ENCODE results near the gene SMYD4. TPM values are rescaled to one million over a fixed set of nuclear protein-coding genes. Genes with fewer than 3 reads are reported as not detected.
"Not testable (repeated sequence)": the region's sequence is repeated elsewhere in the genome, so short reads cannot be mapped to it uniquely, and the experiment has no call there.

The SMYD4 gene
- polyA plus RNA-seq, 1 donor, result 7.9 TPM

DNA sequence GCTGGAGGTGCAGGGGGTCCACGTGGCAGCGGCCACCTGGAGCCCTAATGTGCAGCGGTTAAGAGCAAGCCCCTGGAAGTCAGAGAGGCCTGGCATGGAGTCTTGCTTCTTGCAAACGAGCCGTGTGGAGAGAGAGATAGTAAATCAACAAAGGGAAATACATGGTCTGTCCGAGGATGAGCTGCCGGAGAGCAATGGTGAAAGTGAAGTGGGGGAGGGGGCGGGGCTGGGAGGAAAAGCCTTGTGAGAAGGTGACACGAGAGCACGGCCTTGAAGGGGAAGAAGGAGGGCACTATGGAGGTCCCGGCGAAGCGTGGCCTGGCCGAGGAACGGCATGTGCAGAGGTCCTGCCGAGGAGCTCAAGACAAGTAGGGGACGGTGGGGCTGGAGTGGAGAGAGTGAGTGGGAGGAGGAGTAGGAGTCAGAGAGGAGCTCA is 73.9 kb downstream of the SMYD4 start:
- DNase-seq (ENCODE audit: low read depth), result no peak

GRCh38 chr17:1755252-1755826 is 74.4 kb downstream of the SMYD4 start:
- DNase-seq (ENCODE audit: low read depth), result no peak

- no peak for DNase-seq (ENCODE audit: low read depth)
Measured at GRCh38 chr17:1754430-1755112, 75.1 kb downstream of the SMYD4 start.

DNA sequence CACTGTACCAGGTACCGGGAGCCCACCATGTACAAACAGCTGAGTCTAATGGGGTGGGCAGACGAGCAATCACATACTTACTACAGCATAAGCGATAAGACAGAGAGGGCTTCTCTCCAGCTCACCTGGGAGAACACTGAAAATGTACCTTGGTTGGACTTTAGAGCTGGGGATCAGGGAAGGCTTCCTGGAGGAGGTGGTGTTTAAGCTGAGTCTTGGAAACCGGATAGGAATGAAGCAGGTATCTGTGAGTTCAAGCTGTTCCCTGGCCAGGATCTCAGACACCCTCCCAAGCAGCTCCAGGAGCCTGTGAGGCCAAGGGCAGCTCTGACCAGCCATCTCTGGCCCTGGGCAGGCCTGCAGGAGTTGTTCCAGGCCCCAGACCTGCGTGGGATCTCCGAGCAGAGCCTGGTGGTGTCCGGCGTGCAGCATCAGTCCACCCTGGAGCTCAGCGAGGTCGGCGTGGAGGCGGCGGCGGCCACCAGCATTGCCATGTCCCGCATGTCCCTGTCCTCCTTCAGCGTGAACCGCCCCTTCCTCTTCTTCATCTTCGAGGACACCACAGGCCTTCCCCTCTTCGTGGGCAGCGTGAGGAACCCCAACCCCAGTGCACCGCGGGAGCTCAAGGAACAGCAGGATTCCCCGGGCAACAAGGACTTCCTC is 75.8 kb downstream of the SMYD4 start:
- no peak for DNase-seq (ENCODE audit: low read depth)

GRCh38 chr17:1752425-1753262 is 77.1 kb downstream of the SMYD4 start:
- DNase-seq (ENCODE audit: low read depth), result no peak

DNA sequence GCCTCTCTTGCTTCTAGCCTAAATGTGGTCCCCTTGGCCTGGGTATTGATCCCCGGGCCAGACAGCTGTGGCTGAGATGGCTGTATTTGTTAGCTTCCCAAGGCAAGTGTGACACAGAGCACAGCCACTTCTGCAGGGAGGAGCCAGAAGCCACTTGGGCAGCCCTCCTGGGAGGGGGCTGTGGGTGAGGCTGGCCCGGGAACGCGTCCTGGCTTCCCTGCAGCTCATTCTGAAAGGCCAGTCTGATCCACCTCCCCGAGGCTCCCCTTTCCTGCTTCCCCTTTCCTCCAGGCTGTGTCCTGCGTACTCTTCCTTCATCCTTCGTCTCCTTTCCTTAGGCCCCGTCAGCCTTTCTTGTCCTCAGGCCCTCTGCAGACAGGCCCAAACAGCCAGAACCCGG is 79.1 kb downstream of the SMYD4 start:
- no peak for DNase-seq (ENCODE audit: low read depth)

DNA sequence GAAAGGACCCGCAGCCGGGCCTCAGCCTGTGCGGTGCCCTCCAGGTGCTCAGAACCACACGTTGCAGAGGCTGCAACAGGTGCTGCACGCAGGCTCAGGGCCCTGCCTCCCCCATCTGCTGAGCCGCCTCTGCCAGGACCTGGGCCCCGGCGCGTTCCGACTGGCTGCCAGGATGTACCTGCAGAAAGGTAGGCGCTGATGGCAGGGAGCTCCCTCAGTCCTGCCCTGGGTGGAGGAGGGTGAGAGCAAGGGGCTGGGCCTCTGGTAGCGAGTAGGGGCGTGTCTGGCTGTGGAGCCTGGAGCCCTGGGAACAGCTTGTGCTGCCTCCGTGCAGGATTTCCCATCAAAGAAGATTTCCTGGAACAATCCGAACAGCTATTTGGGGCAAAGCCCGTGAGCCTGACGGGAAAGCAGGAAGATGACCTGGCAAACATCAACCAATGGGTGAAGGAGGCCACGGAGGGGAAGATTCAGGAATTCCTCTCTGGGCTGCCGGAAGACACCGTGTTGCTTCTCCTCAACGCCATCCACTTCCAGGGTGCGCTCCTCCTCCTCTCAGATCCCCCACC is 82.6 kb downstream of the SMYD4 start:
- no peak for DNase-seq (ENCODE audit: low read depth)

- DNase-seq (ENCODE audit: low read depth), result no peak
Measured at GRCh38 chr17:1745513-1746020, 84.1 kb downstream of the SMYD4 start.

GRCh38 chr17:1744551-1745512 is 84.9 kb downstream of the SMYD4 start:
- no peak for DNase-seq (ENCODE audit: low read depth)

DNA sequence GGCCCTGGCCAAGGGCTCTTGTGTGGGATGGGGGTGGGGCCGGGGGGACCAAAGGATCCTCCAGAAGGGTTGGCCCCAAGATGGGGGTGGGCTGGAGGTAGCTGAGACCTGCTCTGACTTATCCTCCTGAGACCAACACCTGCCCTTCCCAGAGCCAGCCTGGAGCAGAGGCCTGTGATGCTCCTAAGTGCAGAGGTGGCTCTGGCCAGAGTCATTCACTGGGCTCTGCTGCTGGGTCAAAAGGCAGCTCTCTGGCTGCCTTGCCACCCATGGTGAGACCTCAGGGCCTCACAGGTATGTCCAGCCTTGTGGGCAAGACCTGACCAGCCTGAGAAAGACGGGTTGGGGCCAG is 86.6 kb downstream of the SMYD4 start:
- DNase-seq (ENCODE audit: low read depth), result no peak

DNA sequence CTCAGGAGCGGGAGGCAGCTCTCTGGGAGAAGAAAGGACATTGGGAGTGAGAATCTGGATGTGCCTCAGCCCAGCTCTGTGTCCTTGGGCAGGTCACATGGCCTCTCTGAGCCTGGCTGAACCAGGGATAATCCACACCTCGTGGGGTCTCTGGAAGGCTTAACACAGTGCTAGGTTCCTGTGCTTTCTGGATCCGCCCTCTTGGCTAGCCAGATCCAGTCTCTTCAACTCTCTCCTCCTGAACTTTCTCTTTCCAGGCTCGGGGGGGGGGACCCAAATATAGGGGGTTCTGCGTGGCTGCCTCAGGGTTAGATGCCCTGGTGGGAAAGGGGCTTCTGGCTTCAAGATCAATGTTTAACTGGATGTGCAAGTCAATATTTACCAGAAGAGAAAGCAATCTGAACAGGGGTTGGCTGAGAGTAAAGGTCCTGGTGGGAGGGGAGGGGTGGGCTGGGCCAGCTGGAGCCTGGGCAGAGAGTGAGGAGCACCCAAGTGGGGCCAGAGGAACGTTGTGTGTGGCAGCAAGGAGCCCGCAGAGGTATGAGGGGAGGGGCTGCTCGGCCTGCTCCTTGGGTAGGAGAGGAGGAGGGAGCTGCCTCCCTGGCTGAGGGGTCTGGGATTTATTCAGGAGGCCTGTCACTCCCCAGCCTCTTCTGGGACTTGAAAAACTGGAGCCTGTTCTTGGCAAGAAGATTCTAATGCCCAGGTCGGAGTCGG is 87.2 kb downstream of the SMYD4 start, which contains the start of gene SERPINF2:
Gene SERPINF2 (plus strand): TSS at position 501 of the 717 bp plus-strand sequence. CDS start 2,125 bp downstream, outside the sequence.
- no peak for DNase-seq (ENCODE audit: low read depth)

DNA sequence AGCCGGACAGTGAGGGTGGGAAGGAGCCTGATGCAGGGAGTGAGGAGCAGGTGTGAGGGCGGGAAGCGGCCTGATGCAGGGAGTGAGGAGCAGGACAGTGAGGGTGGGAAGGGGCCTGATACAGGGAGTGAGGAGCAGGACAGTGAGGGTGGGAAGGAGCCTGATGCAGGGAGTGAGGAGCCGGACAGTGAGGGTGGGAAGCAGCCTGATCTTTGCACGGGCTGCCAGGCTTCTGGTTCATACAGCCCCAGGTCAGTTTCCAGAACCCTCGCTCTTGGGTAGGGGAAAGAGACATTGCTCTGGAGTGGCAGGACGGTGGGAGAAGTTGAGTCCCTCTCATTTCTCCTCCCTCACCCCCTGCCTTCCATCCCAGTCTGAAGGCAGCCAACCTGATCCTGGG is 87.8 kb downstream of the SMYD4 start:
- not testable (repeated sequence) for DNase-seq (ENCODE audit: low read depth)

GRCh38 chr17:1737531-1738291 is 92.0 kb downstream of the SMYD4 start:
- DNase-seq (ENCODE audit: low read depth), result no peak

GRCh38 chr17:1736348-1737281 is 93.1 kb downstream of the SMYD4 start:
- DNase-seq (ENCODE audit: low read depth), result no peak

GRCh38 chr17:1735834-1736347 is 93.8 kb downstream of the SMYD4 start:
- DNase-seq (ENCODE audit: low read depth), result no peak

DNA sequence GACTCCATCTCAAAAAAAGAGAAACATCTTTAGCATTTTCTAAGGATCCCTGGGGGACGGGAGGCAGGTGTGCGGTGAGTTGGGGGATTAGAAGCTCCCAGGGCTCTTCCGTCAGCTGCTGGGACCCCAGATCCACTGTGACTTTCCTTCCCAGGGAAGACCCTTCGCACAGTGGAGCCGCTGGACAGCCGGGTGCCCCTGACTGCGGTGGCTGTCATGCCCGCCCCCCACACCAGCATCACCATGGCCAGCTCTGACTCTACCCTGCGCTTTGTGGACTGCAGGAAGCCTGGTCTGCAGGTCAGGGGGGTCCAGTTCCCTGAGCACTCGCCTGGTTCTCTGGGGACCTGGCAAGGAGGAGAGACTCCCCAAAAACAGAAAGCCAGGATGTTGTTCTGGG is 94.3 kb downstream of the SMYD4 start:
- no peak for DNase-seq (ENCODE audit: low read depth)

DNA sequence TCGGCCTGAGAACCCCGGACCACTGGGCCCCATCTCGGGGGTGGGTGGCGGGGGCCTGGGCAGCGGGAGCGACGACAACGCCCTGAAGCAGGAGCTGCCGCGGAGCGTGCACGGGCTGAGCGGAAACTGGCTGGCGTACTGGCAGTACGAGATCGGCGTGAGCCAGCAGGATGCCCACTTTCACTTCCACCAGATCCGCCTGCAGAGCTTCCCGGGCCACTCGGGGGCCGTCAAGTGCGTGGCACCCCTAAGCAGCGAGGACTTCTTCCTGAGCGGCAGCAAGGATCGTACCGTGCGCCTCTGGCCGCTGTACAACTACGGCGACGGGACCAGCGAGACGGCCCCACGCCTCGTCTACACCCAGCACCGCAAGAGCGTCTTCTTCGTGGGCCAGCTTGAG is 95.9 kb downstream of the SMYD4 start:
- no peak for DNase-seq (ENCODE audit: low read depth)
